NB4 (cell line): ENCODE measurements around the gene C16orf87.

Experiments used
- DNase-seq: peaks from one replicate; pipeline ENCODE4 v3.0.0; 2010; ENCODE audit warnings: low read depth
- H3K4me3 ChIP-seq: one replicate; pipeline ENCODE4 v1.5.1; 2011; ENCODE audit warnings: mild to moderate bottlenecking, low read depth, low read length, moderate library complexity
- MYC ChIP-seq: IDR thresholded peaks from 2 replicates; pipeline ENCODE4 v1.6.1; 2011; ENCODE audit warnings: low read depth, low read length
- POLR2A ChIP-seq: IDR thresholded peaks from 2 replicates; pipeline ENCODE4 v1.6.1; 2011; ENCODE audit warnings: mild to moderate bottlenecking; ENCODE audit not compliant: insufficient read length; ENCODE audit errors: extremely low read depth
- TF ChIP-seq, protein P1 (sequence below): IDR thresholded peaks from one replicate; pipeline ENCODE4 v1.5.1; 2012; ENCODE audit warnings: low read depth, low read length
- TF ChIP-seq, protein P2 (sequence below): IDR thresholded peaks from 2 replicates; pipeline ENCODE4 v1.6.1; 2011; ENCODE audit warnings: low read depth, low read length

C16orf87 gene

DNA sequence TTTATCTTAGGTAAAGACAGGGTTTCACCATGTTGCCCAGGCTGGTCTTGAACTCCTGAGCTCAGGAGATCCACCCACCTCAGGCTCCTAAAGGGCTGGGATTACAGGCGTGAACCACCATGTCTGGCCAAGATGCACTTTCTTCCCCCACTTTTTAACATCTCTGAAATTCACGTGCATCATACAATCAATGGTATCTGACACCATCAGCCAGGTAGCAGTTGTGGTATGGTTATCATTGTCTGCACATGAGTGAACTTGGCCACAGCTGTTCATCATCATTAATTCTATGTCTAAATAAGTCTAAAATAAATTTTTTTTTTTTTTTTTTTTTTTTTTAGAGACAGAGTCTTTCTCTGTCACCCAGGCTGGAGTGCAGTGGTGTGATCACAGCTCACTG lies 48.7 kb downstream of the C16orf87 start:
- TF ChIP-seq, protein P1, sequence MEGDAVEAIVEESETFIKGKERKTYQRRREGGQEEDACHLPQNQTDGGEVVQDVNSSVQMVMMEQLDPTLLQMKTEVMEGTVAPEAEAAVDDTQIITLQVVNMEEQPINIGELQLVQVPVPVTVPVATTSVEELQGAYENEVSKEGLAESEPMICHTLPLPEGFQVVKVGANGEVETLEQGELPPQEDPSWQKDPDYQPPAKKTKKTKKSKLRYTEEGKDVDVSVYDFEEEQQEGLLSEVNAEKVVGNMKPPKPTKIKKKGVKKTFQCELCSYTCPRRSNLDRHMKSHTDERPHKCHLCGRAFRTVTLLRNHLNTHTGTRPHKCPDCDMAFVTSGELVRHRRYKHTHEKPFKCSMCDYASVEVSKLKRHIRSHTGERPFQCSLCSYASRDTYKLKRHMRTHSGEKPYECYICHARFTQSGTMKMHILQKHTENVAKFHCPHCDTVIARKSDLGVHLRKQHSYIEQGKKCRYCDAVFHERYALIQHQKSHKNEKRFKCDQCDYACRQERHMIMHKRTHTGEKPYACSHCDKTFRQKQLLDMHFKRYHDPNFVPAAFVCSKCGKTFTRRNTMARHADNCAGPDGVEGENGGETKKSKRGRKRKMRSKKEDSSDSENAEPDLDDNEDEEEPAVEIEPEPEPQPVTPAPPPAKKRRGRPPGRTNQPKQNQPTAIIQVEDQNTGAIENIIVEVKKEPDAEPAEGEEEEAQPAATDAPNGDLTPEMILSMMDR, result no peak
- TF ChIP-seq POLR2A (no peak), MYC (no peak)
- TF ChIP-seq, protein P2, sequence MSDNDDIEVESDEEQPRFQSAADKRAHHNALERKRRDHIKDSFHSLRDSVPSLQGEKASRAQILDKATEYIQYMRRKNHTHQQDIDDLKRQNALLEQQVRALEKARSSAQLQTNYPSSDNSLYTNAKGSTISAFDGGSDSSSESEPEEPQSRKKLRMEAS, result no peak
- DNase-seq, result no peak
- H3K4me3 ChIP-seq, result no peak overlapping the region

DNA sequence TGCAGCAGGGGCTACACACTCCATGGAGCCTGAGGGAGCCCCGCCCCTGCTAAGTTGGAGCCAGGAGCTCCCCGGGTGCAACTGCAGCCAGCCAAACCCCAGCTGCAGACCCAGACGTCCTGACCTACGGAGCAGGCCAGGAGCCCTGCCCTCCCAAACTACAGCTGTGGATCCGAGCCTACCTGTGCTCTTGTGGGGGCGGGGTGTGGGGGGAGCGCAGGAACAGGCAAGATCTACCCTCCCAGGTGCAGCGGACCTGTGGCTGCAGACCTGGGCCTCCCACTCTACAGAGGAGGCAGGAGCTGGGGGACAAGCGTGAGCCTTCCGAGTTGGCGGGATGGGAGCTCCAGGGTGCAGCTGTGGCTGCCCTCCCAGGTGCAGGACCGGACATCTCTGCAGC lies 53.2 kb downstream of the C16orf87 start:
- DNase-seq, result no peak
- TF ChIP-seq, protein P2, result no peak
- TF ChIP-seq, protein P1, result no peak
- no peak for TF ChIP-seq MYC
- no peak for TF ChIP-seq POLR2A
- H3K4me3 ChIP-seq, result no peak overlapping the region

DNA sequence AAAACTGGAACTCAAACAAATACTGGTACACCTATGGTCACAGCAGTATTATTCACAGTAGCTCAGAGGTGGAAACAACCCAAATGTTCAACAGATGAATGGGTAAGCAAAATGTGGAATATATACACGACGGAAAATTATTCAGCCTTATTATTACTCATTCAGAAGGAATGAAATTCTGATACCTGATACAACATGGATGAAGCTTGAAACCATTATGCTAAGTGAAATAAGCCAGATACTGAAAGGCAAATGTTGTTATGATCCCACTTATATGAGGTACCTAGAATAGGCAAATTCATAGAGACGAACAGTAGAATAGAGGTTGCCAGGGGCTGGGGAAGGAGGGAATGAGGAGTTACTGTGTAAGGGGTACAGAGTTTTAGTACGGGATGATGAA lies 55.8 kb downstream of the C16orf87 start:
- no peak overlapping the region for H3K4me3 ChIP-seq
- TF ChIP-seq, protein P1, result no peak
- TF ChIP-seq, protein P2, result no peak
- TF ChIP-seq MYC (no peak), POLR2A (no peak)
- DNase-seq, result no peak

DNA sequence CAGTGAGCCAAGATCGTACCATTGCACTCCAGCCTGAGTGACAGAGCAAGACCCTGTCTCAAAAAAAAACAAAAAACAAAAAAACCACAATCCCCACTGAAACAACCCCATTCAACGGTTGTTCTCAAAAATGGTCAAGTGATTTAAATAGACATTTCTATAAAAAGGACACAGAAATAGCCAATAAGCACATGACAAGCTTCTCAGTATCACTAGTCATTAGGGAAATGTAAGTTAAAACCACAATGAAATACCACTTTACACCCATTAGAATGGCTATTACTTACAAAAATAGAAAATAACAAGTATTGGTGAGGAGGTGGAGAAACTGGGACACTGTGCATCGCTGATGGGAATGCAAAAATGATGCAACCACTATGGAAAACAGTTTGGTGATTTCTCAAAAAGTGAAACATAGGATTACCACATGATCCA lies 56.2 kb downstream of the C16orf87 start:
- no peak for DNase-seq
- TF ChIP-seq, protein P2, result no peak
- no peak for TF ChIP-seq POLR2A
- TF ChIP-seq, protein P1, result no peak
- TF ChIP-seq MYC, result no peak
- H3K4me3 ChIP-seq, result no peak overlapping the region

DNA sequence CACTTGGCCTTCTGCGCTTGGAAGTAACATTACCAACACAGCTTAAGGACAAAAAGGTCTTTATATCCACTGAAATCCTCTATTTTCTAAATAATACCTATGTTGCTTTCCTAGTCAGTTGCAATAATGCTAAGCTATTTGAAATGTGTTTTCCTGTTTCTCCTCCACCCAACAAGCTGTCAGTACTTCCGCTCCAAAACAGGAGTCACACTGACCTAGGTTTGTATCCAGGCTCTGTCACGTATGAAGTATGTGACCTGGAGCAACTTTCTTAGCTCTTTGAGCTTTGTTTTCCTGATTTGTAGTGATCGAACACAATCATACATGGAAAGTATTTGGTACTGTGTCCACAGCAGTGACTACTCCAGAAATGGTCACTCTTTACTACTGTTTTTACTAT lies 58.5 kb downstream of the C16orf87 start:
- H3K4me3 ChIP-seq, result no peak overlapping the region
- DNase-seq, result no peak
- no peak for TF ChIP-seq POLR2A
- TF ChIP-seq, protein P1, result no peak
- no peak for TF ChIP-seq MYC
- TF ChIP-seq, protein P2, result no peak

DNA sequence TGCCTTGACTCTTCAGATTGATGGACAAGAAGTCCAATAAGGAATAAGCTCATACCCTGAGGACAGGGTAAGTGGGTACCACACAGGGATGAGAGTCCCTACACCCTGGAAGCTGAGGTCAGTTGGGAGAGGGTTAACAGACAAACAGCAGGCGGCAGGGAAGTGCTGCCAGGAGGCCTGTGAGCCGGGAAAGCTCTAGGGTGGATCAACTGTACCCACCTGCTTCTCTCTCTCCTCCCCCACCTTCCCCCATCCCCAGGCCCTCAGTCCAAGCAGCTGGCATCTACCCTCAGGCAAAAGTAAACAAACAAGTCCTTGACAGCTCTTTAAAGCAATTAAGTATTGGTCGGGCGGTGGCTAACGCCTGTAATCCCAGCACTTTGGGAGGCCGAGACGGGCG lies 62.2 kb downstream of the C16orf87 start:
- TF ChIP-seq, protein P2, result no peak
- TF ChIP-seq POLR2A, result no peak
- TF ChIP-seq, protein P1, result no peak
- no peak for TF ChIP-seq MYC
- no peak overlapping the region for H3K4me3 ChIP-seq
- DNase-seq, result no peak
